Cardiac muscle cell (in vitro differentiated cells and primary cell): ENCODE measurements around the gene VPS18. TPM values are rescaled to one million over a fixed set of nuclear protein-coding genes. Genes with fewer than 3 reads are reported as not detected.

Experiments used
- DNase-seq, 2 donors: peaks; one replicate each; pipeline versions ENCODE4 v3.0.0 to v3.0.0-alpha.2; 2010 to 2017; ENCODE audit warnings: low read depth in 1 of 2, low spot score in 1 of 2
- H3K27ac ChIP-seq: fragments of 200-600 bp; sonication (generic); 2 replicates; pipeline ENCODE4 v1.5.1; 2016
- H3K27me3 ChIP-seq: fragments of 200-600 bp; sonication (generic); 2 replicates; pipeline ENCODE4 v1.6.0; 2016; ENCODE audit warnings: control low read depth
- H3K36me3 ChIP-seq: fragments of 200-600 bp; sonication (generic); 2 replicates; pipeline ENCODE4 v1.5.1; 2016; ENCODE audit warnings: control low read depth
- H3K4me1 ChIP-seq: fragments of 200-600 bp; sonication (generic); 2 replicates; pipeline ENCODE4 v1.8.1; 2017; ENCODE audit warnings: low read depth, mild to moderate bottlenecking, mixed run types
- H3K4me3 ChIP-seq: fragments of 200-600 bp; sonication (generic); 2 replicates; pipeline ENCODE4 v1.5.1; 2016; ENCODE audit warnings: mild to moderate bottlenecking
- H3K9me3 ChIP-seq: fragments of 200-600 bp; sonication (generic); 2 replicates; pipeline ENCODE4 v1.5.1; 2017; ENCODE audit warnings: low read depth, mild to moderate bottlenecking, control low read depth
- polyA plus RNA-seq: library from polyadenylated mRNA; unstranded; fragments of >200 nt; fragmentation: Nextera tagmentation; extraction: Ambion mirVana; gene quantifications from 2 replicates; pipeline ENCODE4 v1.2.1, GENCODE V29; 2016
- total RNA-seq: library from RNA; depleted of rRNA; stranded (reverse); fragments of >200 nt; gene quantifications from 2 replicates; pipeline ENCODE4 v1.2.3, GENCODE V29; 2016
- TF ChIP-seq, protein P1 (sequence below): IDR thresholded peaks from 2 replicates; pipeline ENCODE4 v1.5.1; 2012; ENCODE audit warnings: low read depth, mild to moderate bottlenecking, low read length

The VPS18 gene
- total and polyA plus RNA-seq, 2 experiments from 2014 or later = 28.7 to 34.1 TPM

DNA sequence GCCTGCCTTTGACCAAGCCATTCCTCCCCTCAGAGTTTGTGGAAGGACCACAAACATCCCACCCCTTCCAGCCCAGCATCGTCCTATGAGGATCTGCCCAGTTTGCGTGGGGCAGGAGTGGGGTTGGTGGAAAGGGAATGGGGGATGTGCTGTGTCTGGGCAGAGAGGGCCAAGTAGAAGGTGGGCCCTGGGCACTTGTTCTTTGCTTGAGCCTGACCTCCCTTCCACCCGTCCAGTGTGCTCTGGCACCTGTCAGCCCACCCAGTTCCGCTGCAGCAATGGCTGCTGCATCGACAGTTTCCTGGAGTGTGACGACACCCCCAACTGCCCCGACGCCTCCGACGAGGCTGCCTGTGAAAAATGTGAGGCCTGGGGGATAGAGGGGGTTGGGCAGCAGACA lies 40.1 kb upstream of the VPS18 start:
- H3K27me3 ChIP-seq = no peaks in the 10 kb centered on the region
- H3K4me3 ChIP-seq = no peak overlapping the region
- TF ChIP-seq, protein P1, sequence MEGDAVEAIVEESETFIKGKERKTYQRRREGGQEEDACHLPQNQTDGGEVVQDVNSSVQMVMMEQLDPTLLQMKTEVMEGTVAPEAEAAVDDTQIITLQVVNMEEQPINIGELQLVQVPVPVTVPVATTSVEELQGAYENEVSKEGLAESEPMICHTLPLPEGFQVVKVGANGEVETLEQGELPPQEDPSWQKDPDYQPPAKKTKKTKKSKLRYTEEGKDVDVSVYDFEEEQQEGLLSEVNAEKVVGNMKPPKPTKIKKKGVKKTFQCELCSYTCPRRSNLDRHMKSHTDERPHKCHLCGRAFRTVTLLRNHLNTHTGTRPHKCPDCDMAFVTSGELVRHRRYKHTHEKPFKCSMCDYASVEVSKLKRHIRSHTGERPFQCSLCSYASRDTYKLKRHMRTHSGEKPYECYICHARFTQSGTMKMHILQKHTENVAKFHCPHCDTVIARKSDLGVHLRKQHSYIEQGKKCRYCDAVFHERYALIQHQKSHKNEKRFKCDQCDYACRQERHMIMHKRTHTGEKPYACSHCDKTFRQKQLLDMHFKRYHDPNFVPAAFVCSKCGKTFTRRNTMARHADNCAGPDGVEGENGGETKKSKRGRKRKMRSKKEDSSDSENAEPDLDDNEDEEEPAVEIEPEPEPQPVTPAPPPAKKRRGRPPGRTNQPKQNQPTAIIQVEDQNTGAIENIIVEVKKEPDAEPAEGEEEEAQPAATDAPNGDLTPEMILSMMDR = no peak
- no peak for DNase-seq
- no peaks in the 10 kb centered on the region for H3K4me1 ChIP-seq
- H3K27ac ChIP-seq = no peak overlapping the region
- H3K36me3 ChIP-seq = no peaks in the 10 kb centered on the region
- no peaks in the 10 kb centered on the region for H3K9me3 ChIP-seq

DNA sequence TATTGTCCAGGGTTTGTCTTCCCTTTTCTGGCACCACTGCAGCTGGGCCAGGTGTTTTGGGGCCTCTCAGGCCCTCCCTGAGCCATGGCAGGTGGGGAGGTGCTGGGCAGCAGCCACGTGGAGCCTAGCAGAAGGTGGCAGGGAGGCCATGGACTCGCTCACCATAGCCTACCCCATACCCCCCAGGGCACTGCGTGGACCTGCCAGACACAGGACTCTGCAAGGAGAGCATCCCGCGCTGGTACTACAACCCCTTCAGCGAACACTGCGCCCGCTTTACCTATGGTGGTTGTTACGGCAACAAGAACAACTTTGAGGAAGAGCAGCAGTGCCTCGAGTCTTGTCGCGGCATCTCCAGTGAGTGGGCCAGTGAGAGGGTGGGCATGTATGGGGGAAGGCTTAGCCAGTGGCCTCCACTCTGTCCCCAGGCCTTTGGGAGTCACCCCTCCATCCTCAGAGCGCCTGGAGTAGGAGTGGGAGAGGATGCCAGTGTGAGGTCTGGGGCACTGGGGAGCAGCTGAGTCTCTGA lies 38.5 kb upstream of the VPS18 start:
- no peak overlapping the region for H3K4me3 ChIP-seq
- no peaks in the 10 kb centered on the region for H3K36me3 ChIP-seq
- H3K9me3 ChIP-seq = no peaks in the 10 kb centered on the region
- no peaks in the 10 kb centered on the region for H3K4me1 ChIP-seq
- H3K27me3 ChIP-seq = no peaks in the 10 kb centered on the region
- no peak for DNase-seq
- no peak overlapping the region for H3K27ac ChIP-seq
- TF ChIP-seq, protein P1 = no peak

DNA sequence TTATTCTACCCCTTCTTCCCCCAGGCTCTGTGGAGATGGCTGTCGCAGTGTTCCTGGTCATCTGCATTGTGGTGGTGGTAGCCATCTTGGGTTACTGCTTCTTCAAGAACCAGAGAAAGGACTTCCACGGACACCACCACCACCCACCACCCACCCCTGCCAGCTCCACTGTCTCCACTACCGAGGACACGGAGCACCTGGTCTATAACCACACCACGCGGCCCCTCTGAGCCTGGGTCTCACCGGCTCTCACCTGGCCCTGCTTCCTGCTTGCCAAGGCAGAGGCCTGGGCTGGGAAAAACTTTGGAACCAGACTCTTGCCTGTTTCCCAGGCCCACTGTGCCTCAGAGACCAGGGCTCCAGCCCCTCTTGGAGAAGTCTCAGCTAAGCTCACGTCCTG lies 37.5 kb upstream of the VPS18 start:
- Histone ChIP-seq H3K9me3 (no peaks in the 10 kb centered on the region), H3K27ac (no peak overlapping the region), H3K4me3 (no peak overlapping the region), H3K4me1 (no peaks in the 10 kb centered on the region), H3K36me3 (no peaks in the 10 kb centered on the region), H3K27me3 (no peaks in the 10 kb centered on the region)
- TF ChIP-seq, protein P1 = no peak
- DNase-seq = no peak

DNA sequence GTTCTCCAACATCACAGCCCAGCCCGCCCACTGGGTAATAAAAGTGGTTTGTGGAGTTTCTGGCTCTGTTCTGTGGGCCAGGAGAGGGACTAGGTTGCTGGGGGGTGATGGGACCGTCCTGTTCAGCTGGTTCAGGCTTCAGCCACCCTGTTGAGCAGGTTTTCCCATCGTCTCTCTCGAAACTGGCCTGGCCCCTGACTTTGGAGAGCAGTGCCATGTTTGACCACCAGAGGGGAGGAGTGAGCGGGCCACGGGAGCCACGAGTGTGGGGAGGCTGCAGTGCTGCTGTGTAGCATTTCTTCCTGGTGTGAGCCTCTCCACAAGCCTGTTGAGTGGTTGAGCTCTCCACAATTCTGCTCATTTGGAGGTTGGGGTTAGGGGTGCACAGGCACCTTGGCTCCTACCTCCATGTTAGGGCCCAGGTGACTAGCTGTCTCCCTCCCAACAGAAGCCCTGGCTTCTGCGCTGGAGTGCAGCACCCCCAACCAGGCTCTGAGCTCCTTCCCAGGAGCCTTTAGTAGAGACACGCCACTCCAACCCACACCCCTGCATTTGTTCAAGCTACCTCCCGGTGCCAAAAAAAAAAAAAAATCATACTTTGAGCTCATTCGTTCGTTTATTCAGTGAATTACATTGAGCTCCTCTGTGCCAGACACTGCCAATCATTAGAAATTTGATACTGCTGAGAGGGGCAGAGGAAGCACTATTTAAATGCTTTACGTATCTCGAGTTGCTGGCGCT lies 36.5 kb upstream of the VPS18 start:
- TF ChIP-seq, protein P1 = peak; percentile 99
- H3K36me3 ChIP-seq = no peaks in the 10 kb centered on the region
- H3K4me3 ChIP-seq = no peak overlapping the region
- DNase-seq = peak; percentile 75 to 76
- H3K27me3 ChIP-seq = no peaks in the 10 kb centered on the region
- H3K4me1 ChIP-seq = no peaks in the 10 kb centered on the region
- H3K27ac ChIP-seq = no peak overlapping the region
- H3K9me3 ChIP-seq = no peaks in the 10 kb centered on the region

DNA sequence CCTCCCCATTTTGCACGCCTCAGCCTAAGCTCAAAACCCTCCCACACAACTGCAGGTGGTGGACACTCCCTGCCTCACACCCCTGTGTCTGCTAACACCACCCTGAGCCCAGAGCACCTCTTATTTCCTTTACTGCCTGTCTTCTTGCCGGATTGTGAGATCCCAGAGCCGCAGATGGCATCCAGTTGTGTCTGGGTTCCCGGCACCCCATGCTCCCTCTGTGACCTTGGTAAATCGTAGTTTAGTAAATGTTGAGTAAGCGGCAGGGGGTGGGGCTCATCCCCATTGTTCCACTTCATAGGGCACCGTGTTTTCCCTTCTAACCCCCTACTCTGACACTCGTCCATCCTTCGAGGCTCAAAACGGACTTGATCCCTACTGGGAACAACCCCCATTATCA lies 35.5 kb upstream of the VPS18 start:
- H3K27me3 ChIP-seq = no peaks in the 10 kb centered on the region
- H3K4me3 ChIP-seq = no peak overlapping the region
- no peaks in the 10 kb centered on the region for H3K9me3 ChIP-seq
- H3K36me3 ChIP-seq = no peaks in the 10 kb centered on the region
- no peak overlapping the region for H3K27ac ChIP-seq
- no peak for DNase-seq
- no peaks in the 10 kb centered on the region for H3K4me1 ChIP-seq
- TF ChIP-seq, protein P1 = no peak
